HG02885 (cell line): ENCODE data around the gene FAM170B.
A peak's percentile ranks its signal among the peaks of the same experiment; 100 is the strongest.

Experiments used
- ATAC-seq: cut with Tn5 transposase; IDR thresholded peaks from one replicate; pipeline ENCODE4 v1.9.1; 2021; ENCODE audit warnings: mild to moderate bottlenecking; ENCODE audit not compliant: unreplicated experiment, poor library complexity

The FAM170B gene

GRCh38 chr10:49170632-49171325 is 37.0 kb upstream of the FAM170B start:
- no peak for ATAC-seq

DNA sequence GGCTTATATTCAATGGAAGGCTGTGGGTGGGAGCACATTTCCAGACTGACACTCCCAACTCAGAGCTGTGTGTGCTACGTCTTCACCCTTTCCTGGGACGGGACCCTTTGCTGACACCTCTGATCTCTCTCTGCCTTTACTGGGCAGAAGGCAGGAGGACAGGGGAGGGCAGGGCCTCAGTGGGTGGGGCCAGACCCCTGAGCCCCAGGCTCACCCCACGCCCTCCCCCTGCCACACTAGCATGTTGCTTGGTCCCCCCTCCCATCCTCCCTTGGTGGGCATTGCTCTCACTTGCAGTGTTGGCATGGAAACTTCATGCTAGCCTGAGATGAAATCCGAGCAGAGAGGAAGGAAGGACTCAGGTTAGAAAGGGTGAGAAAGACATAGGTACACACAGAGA is 36.0 kb upstream of the FAM170B start:
- ATAC-seq: no peak

DNA sequence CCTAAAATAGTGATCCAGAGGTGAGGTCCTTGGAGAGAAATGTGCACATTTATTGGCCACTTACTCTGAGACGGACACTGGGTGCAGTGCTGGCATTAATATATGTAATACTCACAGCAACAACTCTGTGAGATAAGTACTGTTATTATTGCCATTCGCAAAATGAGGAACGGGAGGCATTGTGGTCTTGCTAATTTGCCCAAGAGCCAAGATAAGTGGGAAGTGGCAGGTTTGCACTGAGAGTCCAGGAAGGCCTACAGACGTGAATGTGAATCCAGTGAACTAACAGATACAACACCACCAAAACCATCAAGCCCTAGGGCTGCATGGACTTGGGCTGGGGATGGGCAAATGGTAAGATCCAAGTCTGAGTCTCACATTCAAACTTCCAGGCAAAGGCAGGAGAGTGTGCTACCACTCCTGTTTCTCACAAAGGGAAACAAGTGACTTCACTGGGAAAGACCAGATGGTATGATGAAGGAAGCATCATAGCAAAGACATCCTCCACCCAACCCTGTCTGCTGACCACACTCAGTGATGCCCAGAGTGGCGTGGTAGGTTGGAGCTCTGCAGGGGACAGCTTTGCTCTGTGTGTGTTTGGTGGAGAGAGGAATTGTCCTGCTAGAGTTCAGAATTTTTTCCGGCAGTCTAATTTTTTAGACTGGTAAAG is 35.1 kb upstream of the FAM170B start:
- no peak for ATAC-seq

DNA sequence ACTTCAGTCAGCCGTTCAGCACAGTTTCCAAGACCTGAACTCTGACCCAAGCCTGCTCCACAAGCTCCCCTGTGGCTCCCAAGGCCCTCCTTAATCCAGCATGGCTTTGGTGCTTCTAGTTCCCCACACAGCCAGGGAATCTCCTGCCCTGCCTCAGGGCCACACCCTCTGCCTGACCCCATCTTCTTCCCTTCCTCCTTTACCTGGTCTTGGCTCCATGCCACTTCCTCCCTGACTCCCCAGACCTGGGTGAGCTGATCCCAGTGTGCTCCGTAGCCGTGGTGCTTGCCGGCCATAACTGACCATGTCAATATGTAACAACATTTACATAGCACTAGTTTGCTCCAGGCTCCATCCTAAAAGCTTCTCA is 34.3 kb upstream of the FAM170B start:
- no peak for ATAC-seq

DNA sequence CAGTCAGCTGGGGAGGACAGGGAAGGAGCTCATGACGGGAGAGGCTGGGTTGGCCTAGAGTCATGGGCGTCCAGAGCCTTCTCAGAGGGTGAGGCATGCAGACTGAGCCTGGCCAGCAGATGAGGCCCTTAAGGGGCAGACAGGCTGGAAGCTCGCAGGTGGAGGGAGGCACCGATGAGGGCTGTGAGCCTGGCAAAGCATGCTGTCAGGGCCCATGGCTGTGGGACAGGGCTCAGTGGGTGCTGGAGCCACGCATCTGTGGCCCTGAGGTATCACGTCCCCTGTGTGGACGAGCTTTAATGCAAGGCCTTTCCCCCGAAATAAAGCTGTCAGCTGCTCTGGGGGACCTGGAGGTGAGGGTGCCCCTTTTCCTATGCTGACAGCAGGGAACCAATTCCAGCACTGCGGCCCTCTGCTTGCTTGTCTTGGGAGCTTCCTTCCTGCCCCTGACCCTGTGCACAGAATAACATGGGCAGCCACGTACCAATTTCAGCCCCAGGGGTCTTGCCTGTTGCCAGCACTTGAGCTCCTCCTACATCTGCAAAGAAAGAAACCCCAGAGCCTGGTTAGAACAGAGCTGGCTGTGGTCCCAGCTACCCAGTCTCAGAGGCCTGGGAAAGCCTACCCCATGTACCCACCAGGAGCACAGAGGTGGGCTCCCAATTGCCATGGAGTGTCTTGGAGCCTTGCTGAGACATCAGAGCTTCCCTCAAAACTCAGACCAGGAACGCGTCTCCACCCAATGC is 33.8 kb upstream of the FAM170B start:
- ATAC-seq: no peak

GRCh38 chr10:49166484-49167400 is 32.9 kb upstream of the FAM170B start:
- ATAC-seq: no peak

DNA sequence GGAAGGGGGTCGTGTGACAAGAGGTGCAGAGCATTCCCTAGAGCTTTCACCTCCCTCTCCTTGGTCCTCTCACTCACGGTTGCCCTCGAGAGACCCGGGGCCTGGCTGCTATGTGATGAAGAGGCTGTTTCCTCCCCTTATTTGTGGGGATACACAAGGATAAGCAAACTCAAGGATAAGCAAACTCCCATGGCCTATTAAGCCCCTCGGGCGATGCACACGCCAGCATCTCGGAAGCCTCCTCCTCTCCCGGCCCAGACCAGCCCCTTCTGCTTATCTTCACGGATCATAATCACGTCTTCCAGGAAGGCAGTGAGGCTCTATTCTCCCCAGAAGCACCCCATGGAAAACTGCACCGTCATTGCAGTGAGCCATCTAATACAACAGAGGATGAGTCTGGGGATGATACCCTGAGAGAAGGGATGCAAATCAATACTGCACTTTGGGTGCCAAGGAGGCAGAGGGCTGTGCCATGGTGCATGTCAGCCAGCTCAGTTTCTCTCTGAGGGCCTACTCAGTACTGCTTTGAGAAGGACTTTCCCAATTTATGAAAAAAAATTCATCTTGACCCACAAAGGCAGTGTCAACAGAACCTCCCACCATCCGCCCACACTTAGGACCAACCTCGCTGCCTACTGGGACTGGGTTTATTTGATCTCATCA is 32.1 kb upstream of the FAM170B start:
- ATAC-seq: no peak

- ATAC-seq: no peak
These were observed 31.4 kb upstream of the FAM170B start for GRCh38 chr10:49165259-49165658.

DNA sequence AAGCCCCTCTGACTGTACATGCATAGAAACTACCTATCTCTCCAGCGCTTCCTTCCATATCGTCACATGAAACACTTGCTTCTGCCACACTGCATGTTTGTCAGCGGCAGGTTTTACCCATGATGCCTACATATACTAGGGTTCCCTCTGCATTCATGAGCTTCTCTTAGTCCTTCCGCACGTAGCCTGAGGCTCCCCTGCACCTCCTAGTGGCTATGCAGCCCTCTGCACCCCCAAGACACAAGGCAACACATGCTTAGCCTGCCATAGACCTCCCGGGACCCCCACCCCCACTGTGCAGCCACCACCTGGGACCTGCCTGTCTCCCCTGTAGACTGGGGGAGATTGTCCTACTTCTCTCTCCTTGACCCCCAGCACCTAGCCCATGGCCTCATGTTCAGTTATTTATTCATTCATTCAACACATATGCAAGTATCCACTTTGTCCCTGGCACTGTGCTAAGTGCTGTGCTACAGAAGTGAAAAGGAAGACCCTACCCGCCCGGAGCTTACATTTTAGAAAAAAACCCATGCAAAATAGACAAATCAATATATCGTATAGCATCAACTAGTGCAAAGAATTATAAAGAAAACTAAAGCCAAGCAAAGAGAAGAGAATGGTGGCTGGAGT is 30.9 kb upstream of the FAM170B start:
- peak; percentile 76 for ATAC-seq

- no peak for ATAC-seq
These were observed 29.9 kb upstream of the FAM170B start for GRCh38 chr10:49163741-49164140.

- ATAC-seq: no peak
These were observed 29.0 kb upstream of the FAM170B start for GRCh38 chr10:49162761-49163310.

DNA sequence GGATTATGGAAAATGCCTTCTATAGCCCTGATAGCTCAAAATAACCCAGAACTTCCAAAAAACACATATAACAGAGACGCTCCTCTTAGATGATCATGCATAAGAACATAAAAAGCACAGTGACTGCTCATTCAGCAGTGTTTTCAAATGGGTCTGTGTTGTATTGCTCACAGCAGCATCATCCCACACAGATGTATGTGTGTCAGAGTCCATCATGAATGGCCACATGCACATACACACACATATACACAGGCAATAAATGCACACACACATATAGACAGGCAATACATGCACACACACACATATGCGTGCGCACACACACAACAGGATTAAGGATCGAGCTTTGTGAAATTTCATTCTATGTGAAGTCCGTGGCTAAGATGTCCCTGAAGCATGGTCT is 28.2 kb upstream of the FAM170B start:
- no peak for ATAC-seq

GRCh38 chr10:49161411-49161997 is 27.7 kb upstream of the FAM170B start:
- no peak for ATAC-seq

GRCh38 chr10:49160814-49161213 is 27.0 kb upstream of the FAM170B start:
- no peak for ATAC-seq

- ATAC-seq: no peak
These were observed 26.3 kb upstream of the FAM170B start for GRCh38 chr10:49160110-49160509.

DNA sequence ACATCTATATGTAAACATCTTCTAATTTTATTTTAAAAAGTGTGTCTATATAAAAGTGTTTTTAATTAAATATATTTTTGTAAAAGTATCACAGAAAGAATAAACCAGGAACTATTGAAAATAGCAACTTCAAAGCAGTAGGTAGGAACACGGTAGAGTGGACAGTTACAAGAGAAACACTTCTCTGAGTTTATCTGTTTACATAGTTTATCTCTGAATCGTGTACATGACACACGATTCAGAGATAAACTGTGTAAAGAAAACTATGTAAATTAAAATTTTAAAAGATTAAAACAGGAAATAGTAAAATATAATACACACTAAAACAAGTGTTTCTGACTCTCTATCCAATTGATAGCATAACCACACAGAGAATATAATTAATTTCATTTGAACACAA is 25.1 kb upstream of the FAM170B start:
- no peak for ATAC-seq

GRCh38 chr10:49158404-49158803 is 24.6 kb upstream of the FAM170B start:
- ATAC-seq: no peak

DNA sequence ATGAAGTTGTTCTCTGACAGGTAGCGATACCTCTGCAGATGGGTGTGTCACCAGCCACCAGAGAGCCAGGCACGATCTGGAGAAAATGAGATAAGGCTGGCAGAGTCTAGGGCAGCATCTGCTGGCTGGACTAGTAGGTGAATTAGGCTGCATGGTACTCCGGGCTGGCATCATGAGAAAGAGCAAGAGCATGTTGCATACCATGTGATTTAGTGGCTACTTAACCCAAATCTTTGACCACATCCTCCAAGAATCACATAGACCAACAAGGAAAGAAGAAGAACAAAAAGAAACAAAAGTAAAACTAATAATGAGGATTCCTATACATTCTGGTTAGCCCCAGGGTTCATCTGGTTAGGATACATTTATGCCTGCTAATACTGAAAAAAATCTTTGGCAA is 23.4 kb upstream of the FAM170B start:
- no peak for ATAC-seq

GRCh38 chr10:49154641-49155040 is 20.8 kb upstream of the FAM170B start:
- ATAC-seq: no peak
